GM19455 (cell line): ENCODE measurements around the gene GJE1.

Experiments used
- ATAC-seq: cut with Tn5 transposase; IDR thresholded peaks from one replicate; pipeline ENCODE4 v1.9.1; 2021; ENCODE audit not compliant: unreplicated experiment

GJE1 gene

DNA sequence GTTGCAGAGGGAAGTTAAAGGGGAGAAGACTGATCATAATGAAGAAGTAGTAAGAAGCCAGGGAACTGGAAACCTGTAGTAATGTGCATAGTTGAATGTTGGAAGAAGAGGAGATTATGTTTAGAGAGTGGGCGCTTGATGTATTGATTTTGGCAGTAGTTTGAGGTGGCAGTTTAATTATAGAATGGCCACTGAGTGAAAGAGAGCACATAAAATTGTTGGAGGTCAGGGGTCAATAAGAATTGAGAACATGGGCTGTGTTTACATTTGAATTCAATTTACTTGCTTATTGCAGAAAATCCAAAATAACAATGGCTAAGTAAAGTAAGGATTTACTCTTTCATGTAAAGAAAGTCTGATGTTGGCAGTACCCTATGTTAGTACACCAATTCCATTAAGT lies 30.1 kb downstream of the GJE1 start:
- ATAC-seq: no peak

- ATAC-seq: no peak
These were observed 32.5 kb downstream of the GJE1 start for GRCh38 chr6:142165227-142165626.

- no peak for ATAC-seq
These were observed 34.3 kb downstream of the GJE1 start for GRCh38 chr6:142167071-142167470.

DNA sequence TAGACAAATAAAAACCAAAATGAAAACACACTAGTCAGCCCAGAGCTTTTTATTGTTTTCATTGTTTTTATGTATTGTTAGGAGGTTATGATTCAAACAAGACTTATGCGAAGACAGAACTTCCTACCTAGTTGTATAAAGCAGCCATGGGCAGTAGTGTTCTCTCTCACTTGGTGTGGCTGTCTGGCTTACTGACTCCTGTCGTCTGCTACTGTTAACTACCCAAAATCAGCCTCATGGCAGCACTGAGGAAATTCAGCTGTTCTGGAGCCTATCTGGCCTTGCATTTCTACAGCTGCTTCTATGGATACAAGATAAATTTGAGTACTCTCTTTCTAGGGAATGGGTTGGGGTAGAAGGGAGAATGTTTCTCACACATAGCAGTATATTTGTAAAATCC lies 34.8 kb downstream of the GJE1 start:
- no peak for ATAC-seq

GRCh38 chr6:142171351-142171750 lies 38.6 kb downstream of the GJE1 start:
- no peak for ATAC-seq

- no peak for ATAC-seq
These were observed 40.0 kb downstream of the GJE1 start for GRCh38 chr6:142172758-142173157.

- ATAC-seq: no peak
These were observed 41.3 kb downstream of the GJE1 start for GRCh38 chr6:142173980-142174379.

DNA sequence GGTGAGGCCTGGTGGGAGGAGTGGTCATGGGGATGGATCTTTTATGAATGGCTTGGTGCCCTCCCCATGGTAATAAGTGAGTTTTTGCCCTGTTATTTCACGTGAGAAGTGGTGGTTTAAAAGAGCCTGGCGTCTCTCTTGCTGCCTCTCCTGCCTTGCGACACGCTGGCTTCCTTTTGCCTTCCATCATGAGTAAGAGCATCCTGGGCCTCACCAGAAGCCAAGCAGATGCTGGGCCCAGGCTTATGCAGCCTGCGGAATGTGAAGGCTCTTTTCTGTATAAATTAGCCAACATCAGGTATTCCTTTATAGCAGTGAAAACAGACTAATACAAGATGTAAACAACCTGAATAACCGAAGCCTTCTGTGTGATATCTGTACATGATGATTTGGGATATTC lies 42.0 kb downstream of the GJE1 start:
- no peak for ATAC-seq

DNA sequence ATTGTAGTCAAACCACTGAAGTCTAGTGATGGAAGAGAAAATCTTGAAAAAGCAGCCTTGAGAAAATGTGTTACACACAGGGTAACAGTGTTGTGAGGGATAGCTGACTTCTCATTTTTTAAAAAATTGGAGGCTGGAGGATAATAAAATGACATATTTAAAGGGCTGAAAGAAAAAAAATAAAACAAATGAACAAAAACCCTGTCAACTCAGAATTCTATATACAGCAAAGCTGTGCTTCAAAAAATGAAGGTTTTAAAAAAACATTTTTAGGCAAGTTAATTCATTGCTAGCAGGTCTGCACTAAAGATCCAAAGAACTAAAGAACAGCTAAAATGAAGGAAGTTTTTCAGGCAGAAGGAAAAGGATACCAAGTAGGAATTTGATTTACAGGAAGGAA lies 45.4 kb downstream of the GJE1 start:
- no peak for ATAC-seq

DNA sequence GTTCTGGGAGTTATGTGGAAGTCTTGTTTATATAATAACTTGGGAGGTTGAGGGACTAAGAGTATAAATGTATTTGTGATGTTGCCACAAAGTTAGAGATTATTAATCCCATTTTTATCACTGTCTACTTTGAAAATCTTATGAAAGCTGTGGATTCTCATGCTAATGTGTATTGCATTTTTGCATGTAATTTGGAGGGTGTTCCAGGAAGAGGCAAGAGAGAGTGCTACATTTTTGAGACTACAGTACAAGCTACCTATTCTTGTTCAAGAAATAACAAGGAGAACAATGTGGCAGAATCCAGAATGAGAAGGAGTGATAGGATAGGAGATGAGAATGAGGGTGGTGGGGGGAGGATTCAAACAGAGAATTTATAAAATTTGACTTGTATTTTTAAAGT lies 49.3 kb downstream of the GJE1 start:
- no peak for ATAC-seq

DNA sequence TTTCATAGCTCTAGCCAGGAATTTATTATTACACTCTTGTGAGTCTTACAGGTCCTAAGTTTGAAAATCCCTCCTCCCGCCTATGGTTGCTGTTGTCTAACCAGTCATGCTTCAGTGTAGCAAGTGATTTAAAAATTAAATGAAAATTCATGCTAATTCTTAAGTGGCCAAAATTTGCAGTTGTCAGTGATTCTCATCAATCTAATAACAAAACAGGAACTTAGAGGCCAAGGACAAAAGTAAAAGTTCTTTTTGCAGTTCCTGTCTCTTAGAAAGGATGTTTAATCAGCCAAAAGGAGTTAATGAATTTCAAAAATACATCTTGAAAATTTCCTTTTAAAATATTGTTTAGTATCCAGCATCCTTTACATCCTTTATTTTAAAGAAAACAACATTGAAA lies 50.6 kb downstream of the GJE1 start:
- ATAC-seq: no peak

GRCh38 chr6:142184307-142184706 lies 51.6 kb downstream of the GJE1 start:
- no peak for ATAC-seq
